SK-N-SH (cell line): ENCODE measurements around the gene ANO9. TPM values are rescaled to one million over a fixed set of nuclear protein-coding genes. Genes with fewer than 3 reads are reported as not detected.

Experiments used
- CTCF ChIA-PET: fragments of 300-600, 350-600 bp; formaldehyde crosslinking; extraction: SDS; loops from one replicate; lab custom pipeline; 2021; lab: Yijun Ruan, JAX
- POLR2A ChIA-PET: fragments of 350-600 bp; sonication (Branson Sonifier 250); formaldehyde crosslinking; extraction: SDS; loops from one replicate; lab custom pipeline; 2020; ENCODE audit warnings: antibody characterized with exemption, inconsistent platforms; lab: Yijun Ruan, JAX
- DNase-seq: peaks from one replicate; pipeline ENCODE4 v3.0.0; 2012
- H2AFZ ChIP-seq: fragments of 200-600 bp; sonication (generic); 2 replicates; pipeline ENCODE4 v1.8.1; 2016; ENCODE audit warnings: antibody characterized with exemption, mild to moderate bottlenecking, low read depth
- H3F3A ChIP-seq: fragments of 200-600 bp; sonication (generic); replicated peaks from 2 replicates; pipeline ENCODE3; 2016; ENCODE audit warnings: antibody characterized with exemption, mild to moderate bottlenecking; ENCODE audit not compliant: insufficient read depth
- H3K27ac ChIP-seq, 2 experiments: fragments of 200-500 bp in 1 of 2; fragments of 200-600 bp in 1 of 2; sonication (Bioruptor generic) in 1 of 2; sonication (generic), shearing (Covaris generic) in 1 of 2; 2 replicates each; pipeline versions ENCODE4 v1.5.1 to v1.6.1; 2014 to 2016; ENCODE audit warnings: low read depth in 2 of 2, inconsistent platforms in 1 of 2, low read length in 1 of 2, mild to moderate bottlenecking in 1 of 2, mixed read lengths in 1 of 2
- H3K27me3 ChIP-seq: fragments of 200-600 bp; sonication (generic), shearing (Covaris generic); 2 replicates; pipeline ENCODE4 v1.6.1; 2016; ENCODE audit warnings: mixed run types; ENCODE audit not compliant: insufficient read depth
- H3K36me3 ChIP-seq, 2 experiments: fragments of 200-500 bp in 1 of 2; fragments of 200-600 bp in 1 of 2; sonication (Bioruptor generic) in 1 of 2; sonication (generic) in 1 of 2; replicated peaks in 1 of 2; 2 replicates each; pipeline versions ENCODE3 to v1.5.1; 2014 to 2016; ENCODE audit warnings: low read length in 1 of 2, mild to moderate bottlenecking in 1 of 2; ENCODE audit not compliant: insufficient read depth in 2 of 2, control insufficient read depth in 1 of 2
- H3K4me1 ChIP-seq, 2 experiments: fragments of 200-500 bp in 1 of 2; fragments of 200-600 bp in 1 of 2; sonication (Bioruptor generic) in 1 of 2; sonication (generic), shearing (Covaris generic) in 1 of 2; 2 replicates each; pipeline versions ENCODE4 v1.5.1 to v1.6.1; 2014 to 2016; ENCODE audit warnings: low read depth in 1 of 2, low read length in 1 of 2, mixed run types in 1 of 2; ENCODE audit not compliant: insufficient read depth in 2 of 2, control insufficient read depth in 1 of 2
- H3K4me2 ChIP-seq: fragments of 200-600 bp; sonication (generic), shearing (Covaris generic); 2 replicates; pipeline ENCODE4 v1.6.1; 2017; ENCODE audit warnings: mixed run types
- H3K4me3 ChIP-seq, 2 experiments: fragments of 200-500 bp in 1 of 2; fragments of 200-600 bp in 1 of 2; sonication (Bioruptor generic) in 1 of 2; sonication (generic), shearing (Covaris generic) in 1 of 2; 2 replicates each; pipeline versions ENCODE4 v1.5.1 to v1.8.1; 2014 to 2016; ENCODE audit warnings: low read depth in 2 of 2, inconsistent platforms in 1 of 2, low read length in 1 of 2, mild to moderate bottlenecking in 1 of 2, mixed read lengths in 1 of 2, moderate library complexity in 1 of 2
- H3K79me2 ChIP-seq: fragments of 200-600 bp; sonication (generic); 2 replicates; pipeline ENCODE4 v1.8.1; 2017; ENCODE audit warnings: mild to moderate bottlenecking; ENCODE audit not compliant: insufficient read depth
- H3K9ac ChIP-seq: fragments of 200-600 bp; sonication (generic); 2 replicates; pipeline ENCODE4 v1.6.1; 2017; ENCODE audit warnings: mixed run types
- H3K9me2 ChIP-seq: fragments of 200-600 bp; sonication (generic); 2 replicates; pipeline ENCODE4 v1.6.1; 2017; ENCODE audit warnings: mixed run types
- H3K9me3 ChIP-seq: fragments of 200-600 bp; sonication (generic); 2 replicates; pipeline ENCODE4 v1.6.1; 2017; ENCODE audit warnings: mixed run types, mild to moderate bottlenecking, moderate library complexity
- H4K20me1 ChIP-seq: fragments of 200-600 bp; sonication (generic); 2 replicates; pipeline ENCODE4 v1.6.1; 2017; ENCODE audit warnings: mild to moderate bottlenecking, mixed run types; ENCODE audit not compliant: insufficient read depth
- ELF1 ChIP-seq: IDR thresholded peaks from 2 replicates; pipeline ENCODE4 v1.4.0; 2012
- EP300 ChIP-seq, 2 experiments: IDR thresholded peaks; 2 replicates each; pipeline versions ENCODE4 v1.4.0 to v1.6.1; 2012; ENCODE audit warnings: borderline replicate concordance in 1 of 2, low read depth in 1 of 2, low read length in 1 of 2
- EZH2phosphoT487 ChIP-seq: fragments of 200-600 bp; sonication (generic); IDR thresholded peaks from 2 replicates; pipeline ENCODE4 v1.6.1; 2017; ENCODE audit warnings: low read depth, mixed run types, mild to moderate bottlenecking, antibody characterized with exemption, moderate library complexity, borderline replicate concordance
- FOSL2 ChIP-seq: IDR thresholded peaks from 2 replicates; pipeline ENCODE4 v1.4.0; 2012; ENCODE audit warnings: low read depth, mild to moderate bottlenecking, moderate library complexity, borderline replicate concordance
- GATA2 ChIP-seq: sonication (generic); formaldehyde crosslinking; IDR thresholded peaks from 2 replicates; pipeline ENCODE4 v1.5.0; 2020; ENCODE audit warnings: mild to moderate bottlenecking, missing genetic modification reagents
- MXI1 ChIP-seq: IDR thresholded peaks from 2 replicates; pipeline ENCODE4 v1.6.1; 2012; ENCODE audit warnings: mild to moderate bottlenecking, low read depth, low read length, improper control_type of control experiment
- RAD21 ChIP-seq: IDR thresholded peaks from 2 replicates; pipeline ENCODE4 v1.6.1; 2012; ENCODE audit warnings: mild to moderate bottlenecking, low read length
- RCOR1 ChIP-seq: fragments of 150-350 bp; IDR thresholded peaks from 2 replicates; pipeline ENCODE4 v1.6.1; 2017; ENCODE audit warnings: antibody characterized with exemption, low read length
- RXRA ChIP-seq: IDR thresholded peaks from 2 replicates; pipeline ENCODE4 v1.4.0; 2012; ENCODE audit warnings: low read depth, mild to moderate bottlenecking, borderline replicate concordance
- SIN3A ChIP-seq: IDR thresholded peaks from 2 replicates; pipeline ENCODE4 v1.6.1; 2012; ENCODE audit warnings: low read depth, mild to moderate bottlenecking, low read length, moderate library complexity, borderline replicate concordance
- TEAD4 ChIP-seq: IDR thresholded peaks from 2 replicates; pipeline ENCODE4 v1.4.0; 2012; ENCODE audit warnings: mild to moderate bottlenecking, borderline replicate concordance; ENCODE audit not compliant: insufficient read depth
- USF1 ChIP-seq: IDR thresholded peaks from 2 replicates; pipeline ENCODE4 v1.4.0; 2012; ENCODE audit warnings: low read depth, borderline replicate concordance
- YY1 ChIP-seq: IDR thresholded peaks from 2 replicates; pipeline ENCODE4 v1.4.0; 2012; ENCODE audit warnings: low read depth, mild to moderate bottlenecking
- ZBTB33 ChIP-seq: IDR thresholded peaks from 2 replicates; pipeline ENCODE4 v1.4.0; 2012; ENCODE audit warnings: low read depth, borderline replicate concordance
- WGBS: methylation state at CpG from one replicate; pipeline ENCODE4 v1.1.6; 2017; ENCODE audit warnings: low lambda C conversion rate; 5-methylcytosine and 5-hydroxymethylcytosine counted together
- polyA plus RNA-seq, 3 experiments: library from polyadenylated mRNA; depleted of rRNA; stranded (reverse); fragments of >200 nt; gene quantifications; 2 replicates each; pipeline ENCODE4 v1.2.3, GENCODE V29; 2012
- TF ChIP-seq, protein P1 (sequence below): IDR thresholded peaks from 2 replicates; pipeline ENCODE4; 2012
- TF ChIP-seq, protein P2 (sequence below): IDR thresholded peaks from 2 replicates; pipeline ENCODE4 v1.6.1; 2012; ENCODE audit warnings: mild to moderate bottlenecking, low read depth, low read length, moderate library complexity

The ANO9 gene
- polyA plus RNA-seq, 1 of the 3 experiments (the other 2 are of a cell fraction) = 0.12 TPM

GRCh38 chr11:409600-410483 is 32.0 kb downstream of the ANO9 start:
- no peak for TF ChIP-seq MXI1
- TF ChIP-seq EZH2phosphoT487 = no peak
- TF ChIP-seq RXRA = no peak
- no peak for TF ChIP-seq YY1
- TF ChIP-seq SIN3A = no peak
- TF ChIP-seq RCOR1 = no peak
- no peak for TF ChIP-seq ZBTB33
- no peak for TF ChIP-seq TEAD4
- H3F3A ChIP-seq = no peaks in the 10 kb centered on the region
- no peaks in the 10 kb centered on the region for H3K9me3 ChIP-seq
- H3K4me3 ChIP-seq = no peak overlapping the region
- no peaks in the 10 kb centered on the region for H4K20me1 ChIP-seq
- no peaks in the 10 kb centered on the region for H3K9me2 ChIP-seq
- no peak overlapping the region for H2AFZ ChIP-seq
- H3K79me2 ChIP-seq = no peaks in the 10 kb centered on the region
- no peak overlapping the region for H3K27ac ChIP-seq
- H3K36me3 ChIP-seq = no peaks in the 10 kb centered on the region
- DNase-seq = no peak
- WGBS = no CpG with 5 or more reads among the region's 18 CpGs
- H3K9ac ChIP-seq = no peak overlapping the region
- 0 out of 2 replicates have a peak, but pooled peaks cover 5% of the 10 kb centered on the region for H3K27me3 ChIP-seq
- POLR2A ChIA-PET = no interaction called here
- peaks cover 0 to 19% of the 10 kb centered on the region in 2 experiments; a peak in 1 of 4 replicates for H3K4me1 ChIP-seq
- CTCF ChIA-PET = interaction anchor here (0.6 to 6.6 kb wide), 8 partner anchors 9 to 161 kb away, joined by 3 to 77 read pairs (median 3); partner anchors contain the start of genes ANO9 and PTDSS2
- H3K4me2 ChIP-seq = no peak overlapping the region

DNA sequence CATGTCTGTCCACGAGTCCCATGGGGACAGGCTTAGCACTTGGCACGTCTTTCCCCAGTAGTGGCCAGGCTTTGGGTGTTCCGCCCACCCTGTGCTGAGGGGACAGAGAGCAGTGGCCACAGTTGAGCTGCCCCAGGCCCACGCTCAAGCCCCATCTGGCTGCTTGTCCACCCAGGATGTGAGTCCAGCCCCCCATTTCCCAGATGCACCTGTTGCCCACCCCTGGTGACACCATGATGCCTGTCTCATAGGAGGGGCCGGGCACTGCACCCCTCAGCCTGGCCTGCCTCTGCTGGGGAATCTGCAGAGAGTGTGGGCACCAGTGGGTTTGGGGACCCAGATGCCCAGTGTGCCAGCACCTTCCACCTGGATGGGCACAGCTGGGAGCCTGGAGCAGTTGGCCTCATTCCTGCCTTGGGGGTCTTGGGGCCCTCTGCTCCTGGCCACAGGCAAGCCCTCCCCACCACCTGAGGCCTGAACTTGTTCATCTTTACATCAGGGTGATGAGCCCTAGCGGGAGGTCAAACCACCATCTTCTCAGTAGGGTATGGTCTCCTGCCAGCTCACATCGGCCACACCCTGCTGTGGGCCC is 32.7 kb downstream of the ANO9 start:
- no peak overlapping the region for H2AFZ ChIP-seq
- no peaks in the 10 kb centered on the region for H3F3A ChIP-seq
- no peak overlapping the region for H3K27ac ChIP-seq
- 88% methylated on average over 3 of the region's 7 CpGs for WGBS
- H3K27me3 ChIP-seq = no peaks in the 10 kb centered on the region
- no peak overlapping the region for H3K4me2 ChIP-seq
- no peaks in the 10 kb centered on the region for H3K36me3 ChIP-seq
- DNase-seq = no peak
- H3K9me2 ChIP-seq = no peaks in the 10 kb centered on the region
- no peak overlapping the region for H3K9ac ChIP-seq
- H4K20me1 ChIP-seq = no peaks in the 10 kb centered on the region
- ChIA-PET POLR2A (interaction anchor here (0.7 kb wide), 1 partner anchor 38 kb away, joined by 3 read pairs; no protein-coding TSS in a partner anchor), CTCF (interaction anchor here (1.3 to 6.6 kb wide), 3 partner anchors 13 to 105 kb away, joined by 3 to 77 read pairs (median 31); partner anchors contain the start of gene PTDSS2)
- no peak overlapping the region for H3K4me3 ChIP-seq
- H3K79me2 ChIP-seq = no peaks in the 10 kb centered on the region
- peaks cover 0 to 19% of the 10 kb centered on the region in 2 experiments; a peak in 1 of 4 replicates for H3K4me1 ChIP-seq
- H3K9me3 ChIP-seq = no peaks in the 10 kb centered on the region
- TF ChIP-seq FOSL2 (no peak), EP300 (IDR thresholded peaks at IDR 0.05; ENCODE audit: borderline replicate concordance in 1 of 2, low read depth in 1 of 2, low read length in 1 of 2) (no peak), YY1 (no peak), GATA2 (CRISPR knock-in tag) (no peak), TEAD4 (no peak), ELF1 (no peak), RAD21 (no peak), USF1 (no peak)
- TF ChIP-seq, protein P1, sequence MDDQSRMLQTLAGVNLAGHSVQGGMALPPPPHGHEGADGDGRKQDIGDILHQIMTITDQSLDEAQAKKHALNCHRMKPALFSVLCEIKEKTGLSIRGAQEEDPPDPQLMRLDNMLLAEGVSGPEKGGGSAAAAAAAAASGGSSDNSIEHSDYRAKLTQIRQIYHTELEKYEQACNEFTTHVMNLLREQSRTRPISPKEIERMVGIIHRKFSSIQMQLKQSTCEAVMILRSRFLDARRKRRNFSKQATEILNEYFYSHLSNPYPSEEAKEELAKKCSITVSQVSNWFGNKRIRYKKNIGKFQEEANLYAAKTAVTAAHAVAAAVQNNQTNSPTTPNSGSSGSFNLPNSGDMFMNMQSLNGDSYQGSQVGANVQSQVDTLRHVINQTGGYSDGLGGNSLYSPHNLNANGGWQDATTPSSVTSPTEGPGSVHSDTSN = no peak
- TF ChIP-seq, protein P2, sequence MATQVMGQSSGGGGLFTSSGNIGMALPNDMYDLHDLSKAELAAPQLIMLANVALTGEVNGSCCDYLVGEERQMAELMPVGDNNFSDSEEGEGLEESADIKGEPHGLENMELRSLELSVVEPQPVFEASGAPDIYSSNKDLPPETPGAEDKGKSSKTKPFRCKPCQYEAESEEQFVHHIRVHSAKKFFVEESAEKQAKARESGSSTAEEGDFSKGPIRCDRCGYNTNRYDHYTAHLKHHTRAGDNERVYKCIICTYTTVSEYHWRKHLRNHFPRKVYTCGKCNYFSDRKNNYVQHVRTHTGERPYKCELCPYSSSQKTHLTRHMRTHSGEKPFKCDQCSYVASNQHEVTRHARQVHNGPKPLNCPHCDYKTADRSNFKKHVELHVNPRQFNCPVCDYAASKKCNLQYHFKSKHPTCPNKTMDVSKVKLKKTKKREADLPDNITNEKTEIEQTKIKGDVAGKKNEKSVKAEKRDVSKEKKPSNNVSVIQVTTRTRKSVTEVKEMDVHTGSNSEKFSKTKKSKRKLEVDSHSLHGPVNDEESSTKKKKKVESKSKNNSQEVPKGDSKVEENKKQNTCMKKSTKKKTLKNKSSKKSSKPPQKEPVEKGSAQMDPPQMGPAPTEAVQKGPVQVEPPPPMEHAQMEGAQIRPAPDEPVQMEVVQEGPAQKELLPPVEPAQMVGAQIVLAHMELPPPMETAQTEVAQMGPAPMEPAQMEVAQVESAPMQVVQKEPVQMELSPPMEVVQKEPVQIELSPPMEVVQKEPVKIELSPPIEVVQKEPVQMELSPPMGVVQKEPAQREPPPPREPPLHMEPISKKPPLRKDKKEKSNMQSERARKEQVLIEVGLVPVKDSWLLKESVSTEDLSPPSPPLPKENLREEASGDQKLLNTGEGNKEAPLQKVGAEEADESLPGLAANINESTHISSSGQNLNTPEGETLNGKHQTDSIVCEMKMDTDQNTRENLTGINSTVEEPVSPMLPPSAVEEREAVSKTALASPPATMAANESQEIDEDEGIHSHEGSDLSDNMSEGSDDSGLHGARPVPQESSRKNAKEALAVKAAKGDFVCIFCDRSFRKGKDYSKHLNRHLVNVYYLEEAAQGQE = no peak
